Neural progenitor cell (in vitro differentiated cells): Measurements from ENCODE around the gene ABHD2. TPM values are rescaled to one million over a fixed set of nuclear protein-coding genes. Genes with fewer than 3 reads are reported as not detected.

Experiments
- DNase-seq: peaks from one replicate; pipeline ENCODE4 v3.0.0-alpha.2; 2016; ENCODE audit warnings: low spot score
- H2AFZ ChIP-seq: fragments of 200-600 bp; sonication (generic); replicated peaks from 2 replicates; pipeline ENCODE4 v1.6.1; 2016; ENCODE audit warnings: antibody characterized with exemption
- H3F3A ChIP-seq: fragments of 200-600 bp; sonication (generic); 2 replicates; pipeline ENCODE4 v1.6.1; 2016; ENCODE audit warnings: antibody characterized with exemption, low read depth
- H3K27ac ChIP-seq: fragments of 200-600 bp; sonication (generic); 2 replicates; pipeline ENCODE4 v1.5.1; 2016; ENCODE audit warnings: mild to moderate bottlenecking
- H3K27me3 ChIP-seq: fragments of 200-600 bp; sonication (generic); 2 replicates; pipeline ENCODE4 v1.6.1; 2016; ENCODE audit warnings: mild to moderate bottlenecking, moderate library complexity
- H3K36me3 ChIP-seq: fragments of 200-600 bp; sonication (generic); 2 replicates; pipeline ENCODE4 v1.5.1; 2016
- H3K4me1 ChIP-seq: fragments of 200-600 bp; sonication (generic); 2 replicates; pipeline ENCODE4 v1.6.1; 2016; ENCODE audit warnings: mixed run types
- H3K4me2 ChIP-seq: fragments of 200-600 bp; sonication (generic); 2 replicates; pipeline ENCODE4 v1.6.1; 2016
- H3K4me3 ChIP-seq: fragments of 200-600 bp; sonication (generic); 2 replicates; pipeline ENCODE4 v1.5.1; 2016
- H3K79me2 ChIP-seq: fragments of 200-600 bp; sonication (generic); 2 replicates; pipeline ENCODE4 v1.6.1; 2016; ENCODE audit warnings: low read depth
- H3K9ac ChIP-seq: fragments of 200-600 bp; sonication (generic); 2 replicates; pipeline ENCODE4 v1.6.1; 2016
- H3K9me3 ChIP-seq: fragments of 200-600 bp; sonication (generic); 2 replicates; pipeline ENCODE4 v1.5.1; 2016; ENCODE audit warnings: low read depth
- H4K20me1 ChIP-seq: fragments of 200-600 bp; sonication (generic); 2 replicates; pipeline ENCODE4 v1.6.1; 2016; ENCODE audit warnings: low read depth
- H3K27ac Mint-ChIP-seq: 3 replicates; pipeline ENCODE4 v1.8.0; 2021; ENCODE audit warnings: mixed read lengths
- H3K27me3 Mint-ChIP-seq: 2 replicates; pipeline ENCODE4 v1.8.0; 2022; ENCODE audit warnings: low read depth, mild to moderate bottlenecking, inconsistent platforms, moderate library complexity, mixed read lengths; ENCODE audit not compliant: insufficient read depth
- H3K36me3 Mint-ChIP-seq: 3 replicates; pipeline ENCODE4 v1.8.0; 2021; ENCODE audit warnings: mixed read lengths
- H3K4me1 Mint-ChIP-seq: 3 replicates; pipeline ENCODE4 v1.8.0; 2021; ENCODE audit warnings: mixed read lengths
- H3K4me3 Mint-ChIP-seq: 3 replicates; pipeline ENCODE4 v1.8.0; 2021; ENCODE audit warnings: mild to moderate bottlenecking, moderate library complexity, mixed read lengths
- H3K9me3 Mint-ChIP-seq: 3 replicates; pipeline ENCODE4 v1.8.0; 2020; ENCODE audit warnings: mixed read lengths
- EZH2 ChIP-seq: fragments of 200-600 bp; sonication (generic); IDR thresholded peaks from 2 replicates; pipeline ENCODE4 v1.6.1; 2017; ENCODE audit warnings: antibody characterized with exemption, mild to moderate bottlenecking, moderate library complexity
- EZH2phosphoT487 ChIP-seq: fragments of 200-600 bp; sonication (generic); IDR thresholded peaks from 2 replicates; pipeline ENCODE4 v1.6.1; 2017; ENCODE audit warnings: antibody characterized with exemption
- total RNA-seq: library from RNA; depleted of rRNA; stranded (reverse); fragments of >200 nt; gene quantifications from 2 replicates; pipeline ENCODE4 v1.2.3, GENCODE V29; 2015; ENCODE audit warnings: low replicate concordance
- TF ChIP-seq, protein P1 (sequence below): fragments of 200-600 bp; sonication (generic); IDR thresholded peaks from 2 replicates; pipeline ENCODE4 v1.5.1; 2017; ENCODE audit warnings: antibody characterized with exemption, mild to moderate bottlenecking

The ABHD2 gene
- total RNA-seq, 1 donor from 2014 or later, result 10.9 TPM

DNA sequence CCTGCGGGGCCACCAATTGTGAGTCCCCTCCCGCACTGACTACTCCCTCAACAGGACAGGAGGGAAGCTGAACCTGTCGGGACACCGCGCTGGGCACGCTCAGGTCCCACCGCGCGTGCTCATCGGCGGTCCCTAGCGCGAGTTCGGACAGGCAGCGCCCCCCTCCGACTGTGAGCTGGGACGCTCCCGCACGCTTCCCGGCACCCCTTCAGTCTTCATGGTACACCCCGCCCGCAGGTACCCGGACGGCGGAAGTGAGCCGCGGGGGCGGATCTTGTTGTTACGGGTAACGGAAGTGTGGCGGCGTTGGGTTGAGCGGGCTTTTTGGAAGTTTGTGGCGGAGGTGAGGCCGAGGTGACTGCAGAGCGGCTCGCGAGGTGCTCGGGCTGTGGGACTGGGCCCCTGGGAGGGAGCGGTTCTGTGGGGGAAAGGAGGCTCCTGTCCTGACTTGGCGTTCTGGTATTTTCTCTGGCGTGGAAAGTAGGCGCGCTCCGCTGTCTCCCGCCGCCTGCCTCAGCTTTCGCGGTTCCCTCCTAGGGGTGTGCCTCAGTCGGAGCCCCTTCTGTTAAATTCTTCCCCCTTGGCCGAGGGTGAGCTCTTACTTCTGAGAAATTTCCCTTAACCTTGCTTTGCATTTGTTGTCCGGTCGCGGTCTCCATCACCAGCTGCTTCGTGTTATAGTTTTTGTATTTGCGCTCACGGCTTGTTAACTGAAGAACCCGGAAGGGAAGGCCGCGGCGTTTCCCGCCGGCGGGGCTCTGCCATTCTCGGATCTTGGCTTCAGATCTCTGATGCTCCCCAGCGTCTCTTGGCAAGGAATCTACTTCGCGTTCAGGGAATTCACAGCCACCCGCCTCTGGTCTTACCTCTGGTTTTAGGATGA, 155.7 kb downstream of the ABHD2 start, which contains the start of gene FANCI:
TSS of gene FANCI (plus strand) at position 289 of the 883 bp plus-strand sequence. CDS start 3,669 bp downstream, outside the sequence.
- Histone ChIP-seq H3K4me1 (peaks cover 17% of the 10 kb centered on the region), H3K4me3 (peak within 1 kb of the TSS; percentile 78), H2AFZ (peak within 1 kb of the TSS; percentile 94), H4K20me1 (peaks cover 10% of the 10 kb centered on the region), H3K36me3 (peaks cover 19% of the 10 kb centered on the region), H3K9me3 (no peaks in the 10 kb centered on the region), H3K27me3 (no peaks in the 10 kb centered on the region), H3K79me2 (peaks cover 50% of the 10 kb centered on the region), H3K27ac (no peak within 1 kb of the TSS), H3K9ac (peak within 1 kb of the TSS; percentile 74), H3K4me2 (peak within 1 kb of the TSS; percentile 90), H3F3A (no peaks in the 10 kb centered on the region)
- Mint-ChIP-seq H3K4me3 (peak within 1 kb of the TSS; percentile 98), H3K36me3 (peaks cover 25% of the 10 kb centered on the region), H3K9me3 (peaks cover under 1% of the 10 kb centered on the region), H3K4me1 (peaks cover 22% of the 10 kb centered on the region), H3K27ac (peak within 1 kb of the TSS; percentile 90), H3K27me3 (no peaks in the 10 kb centered on the region)
- TF ChIP-seq, protein P1, sequence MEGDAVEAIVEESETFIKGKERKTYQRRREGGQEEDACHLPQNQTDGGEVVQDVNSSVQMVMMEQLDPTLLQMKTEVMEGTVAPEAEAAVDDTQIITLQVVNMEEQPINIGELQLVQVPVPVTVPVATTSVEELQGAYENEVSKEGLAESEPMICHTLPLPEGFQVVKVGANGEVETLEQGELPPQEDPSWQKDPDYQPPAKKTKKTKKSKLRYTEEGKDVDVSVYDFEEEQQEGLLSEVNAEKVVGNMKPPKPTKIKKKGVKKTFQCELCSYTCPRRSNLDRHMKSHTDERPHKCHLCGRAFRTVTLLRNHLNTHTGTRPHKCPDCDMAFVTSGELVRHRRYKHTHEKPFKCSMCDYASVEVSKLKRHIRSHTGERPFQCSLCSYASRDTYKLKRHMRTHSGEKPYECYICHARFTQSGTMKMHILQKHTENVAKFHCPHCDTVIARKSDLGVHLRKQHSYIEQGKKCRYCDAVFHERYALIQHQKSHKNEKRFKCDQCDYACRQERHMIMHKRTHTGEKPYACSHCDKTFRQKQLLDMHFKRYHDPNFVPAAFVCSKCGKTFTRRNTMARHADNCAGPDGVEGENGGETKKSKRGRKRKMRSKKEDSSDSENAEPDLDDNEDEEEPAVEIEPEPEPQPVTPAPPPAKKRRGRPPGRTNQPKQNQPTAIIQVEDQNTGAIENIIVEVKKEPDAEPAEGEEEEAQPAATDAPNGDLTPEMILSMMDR, result peak; percentile 67
- TF ChIP-seq EZH2, result no peak
- DNase-seq, result peak; percentile 98

DNA sequence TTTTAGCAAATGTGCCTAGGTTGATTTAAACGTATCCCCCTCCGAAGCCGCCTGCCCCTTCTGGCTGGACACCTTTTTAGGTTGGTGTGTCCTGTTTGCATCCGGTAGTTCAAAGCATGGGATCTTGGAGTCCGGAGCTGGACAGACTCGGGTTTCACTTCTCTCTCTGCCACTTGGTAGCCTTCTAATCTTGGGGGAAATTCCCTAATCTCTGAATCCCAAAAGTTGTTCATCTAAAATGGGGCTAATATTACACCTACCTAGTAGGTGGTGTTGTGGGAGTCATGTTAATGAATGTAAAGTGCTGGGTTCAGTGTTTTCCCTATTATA, 156.3 kb downstream of the ABHD2 start:
- Mint-ChIP-seq H3K27me3 (no peaks in the 10 kb centered on the region), H3K4me1 (peaks cover 22% of the 10 kb centered on the region), H3K36me3 (peaks cover 29% of the 10 kb centered on the region), H3K27ac (peak overlapping the region; percentile 90), H3K4me3 (peak overlapping the region; percentile 98), H3K9me3 (peaks cover 2% of the 10 kb centered on the region)
- peak overlapping the region; percentile 90 for H3K4me2 ChIP-seq
- no peaks in the 10 kb centered on the region for H3F3A ChIP-seq
- H2AFZ ChIP-seq, result peak overlapping the region; percentile 89
- no peak for TF ChIP-seq EZH2phosphoT487
- no peak for TF ChIP-seq EZH2
- TF ChIP-seq, protein P1, result no peak
- peaks cover 54% of the 10 kb centered on the region for H3K79me2 ChIP-seq
- H3K9ac ChIP-seq, result peak overlapping the region; percentile 74
- no peaks in the 10 kb centered on the region for H3K9me3 ChIP-seq
- H4K20me1 ChIP-seq, result peaks cover 10% of the 10 kb centered on the region
- H3K27me3 ChIP-seq, result no peaks in the 10 kb centered on the region
- no peak for DNase-seq
- H3K4me1 ChIP-seq, result peaks cover 17% of the 10 kb centered on the region
- H3K36me3 ChIP-seq, result peaks cover 25% of the 10 kb centered on the region
- H3K27ac ChIP-seq, result no peak overlapping the region
- H3K4me3 ChIP-seq, result peak overlapping the region; percentile 78

DNA sequence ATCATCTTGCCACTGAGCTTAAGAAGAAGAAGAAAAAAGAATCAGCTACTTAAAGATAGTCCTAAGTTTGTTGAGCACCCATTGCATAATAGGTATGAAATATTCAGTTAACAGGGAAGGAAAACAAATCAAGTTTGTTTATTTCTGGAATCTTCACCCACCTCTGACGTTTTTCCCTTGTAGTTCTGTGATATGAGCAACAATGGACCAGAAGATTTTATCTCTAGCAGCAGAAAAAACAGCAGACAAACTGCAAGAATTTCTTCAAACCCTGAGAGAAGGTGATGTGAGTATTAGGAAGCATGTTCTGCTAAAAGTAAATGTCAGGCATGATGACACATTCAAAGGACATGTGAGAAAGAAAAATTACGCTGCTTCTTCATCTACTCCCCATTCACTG, 159.2 kb downstream of the ABHD2 start:
- peaks cover 40% of the 10 kb centered on the region for H3K36me3 ChIP-seq
- no peak overlapping the region for H2AFZ ChIP-seq
- peaks cover 56% of the 10 kb centered on the region for H3K79me2 ChIP-seq
- peaks cover 2% of the 10 kb centered on the region for H3K9me3 Mint-ChIP-seq
- peaks cover 44% of the 10 kb centered on the region for H3K36me3 Mint-ChIP-seq
- no peaks in the 10 kb centered on the region for H3K27me3 ChIP-seq
- no peak overlapping the region for H3K4me2 ChIP-seq
- H3K4me3 ChIP-seq, result no peak overlapping the region
- no peaks in the 10 kb centered on the region for H3F3A ChIP-seq
- H3K4me3 Mint-ChIP-seq, result no peak overlapping the region
- peaks cover 10% of the 10 kb centered on the region for H4K20me1 ChIP-seq
- H3K27me3 Mint-ChIP-seq, result no peaks in the 10 kb centered on the region
- H3K9me3 ChIP-seq, result no peaks in the 10 kb centered on the region
- H3K4me1 Mint-ChIP-seq, result peaks cover 22% of the 10 kb centered on the region
- H3K27ac Mint-ChIP-seq, result no peak overlapping the region
- TF ChIP-seq, protein P1, result no peak
- TF ChIP-seq EZH2 (no peak), EZH2phosphoT487 (no peak)
- no peak overlapping the region for H3K9ac ChIP-seq
- no peak for DNase-seq
- no peak overlapping the region for H3K27ac ChIP-seq
- peaks cover 17% of the 10 kb centered on the region for H3K4me1 ChIP-seq
